MM.1S (cell line): ENCODE results near the gene SMCHD1.

Source experiments
- DNase-seq: peaks from one replicate; pipeline ENCODE4 v3.0.0-alpha.2; 2015
- H2AFZ ChIP-seq: fragments of 300-600 bp; sonication (generic); 2 replicates; pipeline ENCODE4 v1.6.0; 2016; ENCODE audit warnings: antibody characterized with exemption, low read length
- H3F3A ChIP-seq: fragments of 300-600 bp; sonication (generic); 2 replicates; pipeline ENCODE4 v1.6.1; 2016; ENCODE audit warnings: mild to moderate bottlenecking, antibody characterized with exemption, low read length, moderate library complexity, mixed read lengths; ENCODE audit not compliant: insufficient read depth
- H3K27ac ChIP-seq: fragments of 300-600 bp; sonication (generic); 2 replicates; pipeline ENCODE4 v1.5.1; 2016; ENCODE audit warnings: mild to moderate bottlenecking, low read length
- H3K27me3 ChIP-seq: fragments of 300-600 bp; sonication (generic); replicated peaks from 2 replicates; pipeline ENCODE4 v1.6.0; 2016; ENCODE audit warnings: low read length; ENCODE audit not compliant: insufficient read depth
- H3K36me3 ChIP-seq: fragments of 300-600 bp; sonication (generic); replicated peaks from 2 replicates; pipeline ENCODE4 v1.6.1; 2016; ENCODE audit warnings: mild to moderate bottlenecking, low read length, mixed read lengths; ENCODE audit not compliant: insufficient read depth
- H3K4me1 ChIP-seq: fragments of 300-600 bp; sonication (generic); 2 replicates; pipeline ENCODE4 v1.6.1; 2016; ENCODE audit warnings: low read length, mixed read lengths
- H3K4me2 ChIP-seq: fragments of 300-600 bp; sonication (generic); 2 replicates; pipeline ENCODE4 v1.6.0; 2016; ENCODE audit warnings: low read depth, low read length
- H3K4me3 ChIP-seq: fragments of 300-600 bp; sonication (generic); 2 replicates; pipeline ENCODE4 v1.5.1; 2016; ENCODE audit warnings: low read length, mixed read lengths
- H3K79me2 ChIP-seq: fragments of 300-600 bp; sonication (generic); 2 replicates; pipeline ENCODE4 v1.6.1; 2016; ENCODE audit warnings: mixed run types, low read length, mixed read lengths
- H3K9ac ChIP-seq: fragments of 300-600 bp; sonication (generic); 2 replicates; pipeline ENCODE4 v1.6.1; 2016; ENCODE audit warnings: low read length, mixed read lengths
- H3K9me2 ChIP-seq: fragments of 300-600 bp; sonication (generic); replicated peaks from 2 replicates; pipeline ENCODE4 v1.6.1; 2016; ENCODE audit warnings: mild to moderate bottlenecking, low read length, mixed read lengths; ENCODE audit not compliant: insufficient read depth
- H3K9me3 ChIP-seq: fragments of 300-600 bp; sonication (generic); replicated peaks from 2 replicates; pipeline ENCODE4 v1.6.1; 2016; ENCODE audit warnings: mild to moderate bottlenecking, low read length, mixed read lengths; ENCODE audit not compliant: insufficient read depth
- H4K20me1 ChIP-seq: fragments of 300-600 bp; sonication (generic); 2 replicates; pipeline ENCODE4 v1.6.1; 2016; ENCODE audit warnings: mild to moderate bottlenecking, low read length, moderate library complexity, mixed read lengths; ENCODE audit not compliant: insufficient read depth
- EZH2 ChIP-seq: fragments of 300-600 bp; sonication (generic); optimal IDR thresholded peaks from 2 replicates; pipeline ENCODE3; 2017; ENCODE audit warnings: low read depth, mild to moderate bottlenecking, antibody characterized with exemption, low read length, mixed read lengths
- EZH2phosphoT487 ChIP-seq: fragments of 300-600 bp; sonication (generic); IDR thresholded peaks from 2 replicates; pipeline ENCODE4 v1.6.1; 2018; ENCODE audit warnings: antibody characterized with exemption, low read length
- TF ChIP-seq, protein P1 (sequence below): fragments of 300-600 bp; sonication (generic); IDR thresholded peaks from 2 replicates; pipeline ENCODE4 v1.5.1; 2016; ENCODE audit warnings: antibody characterized with exemption, low read length, mixed read lengths

Gene SMCHD1

DNA sequence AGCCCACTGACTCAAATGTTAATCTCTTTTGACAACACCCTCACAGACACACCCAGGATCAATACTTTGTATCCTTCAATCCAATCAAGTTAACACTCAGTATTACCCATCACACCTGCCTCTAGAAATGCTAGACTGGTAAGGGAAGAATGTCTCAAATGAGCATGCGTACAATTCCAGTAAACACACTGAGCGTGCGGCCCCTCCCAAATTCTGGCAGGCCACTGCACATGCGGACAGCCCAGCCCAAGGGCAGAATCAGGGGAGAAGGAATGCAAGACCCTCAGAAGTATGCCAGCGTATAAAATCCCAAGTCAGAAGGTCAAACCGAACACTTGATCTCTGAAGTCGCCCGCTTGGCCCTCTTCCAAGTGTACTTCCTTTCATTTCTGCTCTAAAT lies 183.7 kb downstream of the SMCHD1 start:
- DNase-seq, result no peak
- Histone ChIP-seq H3K9me3 (no peaks in the 10 kb centered on the region), H3K4me1 (no peaks in the 10 kb centered on the region), H3K4me3 (no peak overlapping the region), H3K4me2 (no peak overlapping the region), H2AFZ (no peak overlapping the region), H3K27ac (no peak overlapping the region), H3F3A (no peaks in the 10 kb centered on the region), H3K27me3 (no peaks in the 10 kb centered on the region), H3K9ac (no peak overlapping the region), H3K79me2 (no peaks in the 10 kb centered on the region), H4K20me1 (no peaks in the 10 kb centered on the region), H3K9me2 (no peaks in the 10 kb centered on the region), H3K36me3 (no peaks in the 10 kb centered on the region)
- TF ChIP-seq EZH2 (no peak), EZH2phosphoT487 (no peak)
- TF ChIP-seq, protein P1, sequence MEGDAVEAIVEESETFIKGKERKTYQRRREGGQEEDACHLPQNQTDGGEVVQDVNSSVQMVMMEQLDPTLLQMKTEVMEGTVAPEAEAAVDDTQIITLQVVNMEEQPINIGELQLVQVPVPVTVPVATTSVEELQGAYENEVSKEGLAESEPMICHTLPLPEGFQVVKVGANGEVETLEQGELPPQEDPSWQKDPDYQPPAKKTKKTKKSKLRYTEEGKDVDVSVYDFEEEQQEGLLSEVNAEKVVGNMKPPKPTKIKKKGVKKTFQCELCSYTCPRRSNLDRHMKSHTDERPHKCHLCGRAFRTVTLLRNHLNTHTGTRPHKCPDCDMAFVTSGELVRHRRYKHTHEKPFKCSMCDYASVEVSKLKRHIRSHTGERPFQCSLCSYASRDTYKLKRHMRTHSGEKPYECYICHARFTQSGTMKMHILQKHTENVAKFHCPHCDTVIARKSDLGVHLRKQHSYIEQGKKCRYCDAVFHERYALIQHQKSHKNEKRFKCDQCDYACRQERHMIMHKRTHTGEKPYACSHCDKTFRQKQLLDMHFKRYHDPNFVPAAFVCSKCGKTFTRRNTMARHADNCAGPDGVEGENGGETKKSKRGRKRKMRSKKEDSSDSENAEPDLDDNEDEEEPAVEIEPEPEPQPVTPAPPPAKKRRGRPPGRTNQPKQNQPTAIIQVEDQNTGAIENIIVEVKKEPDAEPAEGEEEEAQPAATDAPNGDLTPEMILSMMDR, result no peak

DNA sequence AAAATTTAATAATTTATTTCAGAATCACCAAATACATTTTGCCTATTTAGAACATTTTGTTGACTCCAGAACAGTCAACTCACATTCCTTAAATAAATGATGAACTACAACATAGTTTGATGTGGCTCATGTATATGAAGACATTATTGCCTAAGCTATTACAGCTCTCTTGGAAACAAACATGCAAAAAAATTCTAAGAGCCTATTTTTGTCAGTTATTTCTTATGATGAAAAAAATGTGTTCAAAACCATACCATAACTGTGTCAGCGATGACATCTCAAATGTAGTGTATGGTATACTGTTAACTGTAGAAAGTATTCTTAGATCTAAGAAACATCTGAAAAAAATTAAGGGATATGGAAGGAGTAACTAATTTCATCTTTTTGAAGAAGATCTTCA lies 185.0 kb downstream of the SMCHD1 start:
- Histone ChIP-seq H4K20me1 (no peaks in the 10 kb centered on the region), H3K9ac (no peak overlapping the region), H3K4me1 (no peaks in the 10 kb centered on the region), H3K36me3 (no peaks in the 10 kb centered on the region), H3K79me2 (no peaks in the 10 kb centered on the region), H3K27ac (no peak overlapping the region), H3K4me2 (no peak overlapping the region), H3K27me3 (no peaks in the 10 kb centered on the region), H3K4me3 (no peak overlapping the region), H3K9me2 (no peaks in the 10 kb centered on the region), H3K9me3 (no peaks in the 10 kb centered on the region), H2AFZ (no peak overlapping the region), H3F3A (no peaks in the 10 kb centered on the region)
- DNase-seq, result no peak
- TF ChIP-seq, protein P1, result no peak
- TF ChIP-seq EZH2 (no peak), EZH2phosphoT487 (no peak)

DNA sequence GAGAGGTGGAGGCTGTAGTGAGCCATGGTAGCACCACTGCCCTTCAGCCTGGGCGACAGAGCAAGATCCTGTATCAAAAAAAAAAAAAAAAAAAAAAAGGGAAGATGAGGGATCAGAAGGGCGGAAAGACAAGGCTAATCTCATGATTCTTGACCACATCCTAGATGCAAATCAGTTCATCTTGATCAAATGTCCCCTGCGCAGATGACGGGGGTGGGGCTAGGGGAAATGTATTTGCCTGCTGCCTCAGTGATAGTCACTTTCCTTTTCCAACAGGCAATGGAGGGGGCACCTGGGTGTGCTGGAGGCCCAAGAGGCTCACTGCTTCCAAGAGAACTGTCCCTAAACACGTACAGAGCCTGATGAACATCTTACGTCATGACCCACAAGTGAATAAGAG lies 187.6 kb downstream of the SMCHD1 start:
- no peaks in the 10 kb centered on the region for H3K36me3 ChIP-seq
- no peak overlapping the region for H2AFZ ChIP-seq
- TF ChIP-seq EZH2, result no peak
- no peak for TF ChIP-seq EZH2phosphoT487
- H3K4me3 ChIP-seq, result no peak overlapping the region
- no peak for DNase-seq
- peaks cover 8% of the 10 kb centered on the region; the same call in 1 of the 2 replicates for H3K27me3 ChIP-seq
- H3K9me3 ChIP-seq, result no peaks in the 10 kb centered on the region
- H3K79me2 ChIP-seq, result no peaks in the 10 kb centered on the region
- H3K4me1 ChIP-seq, result no peaks in the 10 kb centered on the region
- H3K9me2 ChIP-seq, result no peaks in the 10 kb centered on the region
- H3K27ac ChIP-seq, result no peak overlapping the region
- H4K20me1 ChIP-seq, result no peaks in the 10 kb centered on the region
- no peak overlapping the region for H3K4me2 ChIP-seq
- no peak overlapping the region for H3K9ac ChIP-seq
- no peaks in the 10 kb centered on the region for H3F3A ChIP-seq

DNA sequence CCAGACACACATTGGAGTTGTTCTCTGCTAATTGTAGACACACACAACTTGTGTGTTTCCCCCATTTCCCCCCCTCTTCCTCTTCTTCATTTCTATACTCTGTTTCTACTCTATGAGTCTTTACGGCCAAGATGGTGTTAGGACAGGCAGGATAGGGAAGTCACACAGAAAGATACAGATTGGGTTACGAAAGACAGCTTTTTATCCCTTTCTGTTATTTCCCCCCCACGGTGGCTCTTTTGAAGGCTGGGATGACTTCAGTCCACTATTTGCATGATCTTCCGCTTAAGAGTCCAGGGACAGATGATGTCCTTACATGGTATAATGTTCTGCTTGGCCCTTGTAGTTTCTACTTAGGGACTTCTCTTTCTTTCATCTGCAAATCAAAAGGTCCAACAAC lies 189.6 kb downstream of the SMCHD1 start:
- Histone ChIP-seq H3K4me2 (no peak overlapping the region), H3K9ac (no peak overlapping the region)

More for the DNA sequence above, 189.6 kb downstream of the SMCHD1 start:
- Histone ChIP-seq H3K4me3 (no peak overlapping the region), H4K20me1 (no peaks in the 10 kb centered on the region), H3K9me2 (no peaks in the 10 kb centered on the region), H3K27ac (no peak overlapping the region), H3K27me3 (peaks cover 8% of the 10 kb centered on the region; the same call in 1 of the 2 replicates), H3K9me3 (no peaks in the 10 kb centered on the region), H3K36me3 (no peaks in the 10 kb centered on the region), H3K4me1 (no peaks in the 10 kb centered on the region), H2AFZ (no peak overlapping the region), H3K79me2 (no peaks in the 10 kb centered on the region), H3F3A (no peaks in the 10 kb centered on the region)
- no peak for DNase-seq
- no peak for TF ChIP-seq EZH2
- TF ChIP-seq, protein P1, result no peak
- TF ChIP-seq EZH2phosphoT487, result no peak
